HCEC 1CT (cell line): ENCODE data around the gene USP31.
"Not testable (repeated sequence)": the region's sequence is repeated elsewhere in the genome, so short reads cannot be mapped to it uniquely, and the experiment has no call there.

Experiments used
- DNase-seq: peaks from one replicate; pipeline ENCODE4 v3.0.0-alpha.2; 2017

The USP31 gene

DNA sequence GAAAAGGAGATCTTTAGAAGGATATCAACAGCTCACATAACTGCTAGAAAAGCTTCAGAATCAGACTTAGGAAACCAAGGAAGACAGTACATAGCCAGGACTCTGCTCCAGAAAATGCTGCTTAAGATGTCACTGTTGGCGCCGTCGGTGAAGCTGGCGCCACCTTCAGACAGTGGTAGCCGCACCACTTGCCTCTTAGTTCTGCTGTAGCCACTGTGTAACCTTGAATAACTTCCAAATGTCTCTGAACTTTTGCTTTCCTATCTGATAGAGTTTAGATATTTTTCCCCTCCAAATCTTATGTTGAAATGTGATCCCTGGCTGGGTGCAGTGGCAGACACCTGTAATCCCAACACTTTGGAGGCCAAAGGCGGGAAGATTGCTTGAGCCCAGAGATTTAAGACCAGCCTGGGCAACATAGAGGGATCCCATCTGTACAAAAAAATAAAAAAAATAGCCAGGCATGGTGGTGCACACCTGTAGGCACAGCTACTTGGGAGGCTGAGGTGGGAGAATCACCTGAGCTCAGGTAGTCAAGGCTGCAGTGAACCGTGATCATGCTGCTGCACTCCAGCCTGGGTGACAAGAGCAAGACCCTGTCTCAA, 6.3 kb upstream of the USP31 start:
- DNase-seq, result peak; percentile 40

DNA sequence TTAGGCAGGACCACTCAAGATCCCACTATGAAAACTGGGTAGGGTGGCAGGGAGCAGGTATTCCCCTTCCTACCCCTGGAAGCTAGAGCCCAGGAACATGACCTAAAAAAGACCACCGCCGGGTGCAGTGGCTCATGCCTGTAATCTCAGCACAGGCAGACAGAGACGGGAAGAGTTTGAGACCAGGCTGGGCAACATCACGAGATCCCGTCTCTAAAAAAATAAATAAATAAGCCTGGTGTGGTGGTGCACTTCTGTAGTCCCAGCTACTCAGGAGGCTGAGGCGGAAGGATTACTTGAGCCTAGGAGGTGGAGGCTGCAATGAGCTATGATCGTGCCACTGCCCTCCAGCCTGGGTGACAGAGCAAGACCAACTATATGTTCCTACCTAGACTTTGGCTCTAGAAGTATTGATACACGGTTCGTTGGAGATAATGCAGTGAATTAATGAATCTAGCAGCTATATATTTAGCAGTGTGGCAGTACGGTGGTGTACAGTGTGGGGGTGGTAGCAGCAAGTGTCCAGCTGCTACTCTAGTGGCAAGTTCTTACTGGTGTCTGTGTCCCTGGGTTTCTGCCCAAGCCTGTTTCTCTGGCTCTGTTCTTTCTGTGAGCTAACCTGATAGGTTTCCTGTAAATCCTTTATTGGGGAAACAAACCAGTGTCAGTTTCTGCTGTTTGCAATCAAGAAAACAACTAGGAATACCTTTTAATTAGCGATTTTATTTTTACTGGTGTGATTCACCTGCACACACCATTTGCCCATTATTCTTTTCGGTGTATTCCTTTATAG, 3.3 kb upstream of the USP31 start:
- DNase-seq, result no peak

DNA sequence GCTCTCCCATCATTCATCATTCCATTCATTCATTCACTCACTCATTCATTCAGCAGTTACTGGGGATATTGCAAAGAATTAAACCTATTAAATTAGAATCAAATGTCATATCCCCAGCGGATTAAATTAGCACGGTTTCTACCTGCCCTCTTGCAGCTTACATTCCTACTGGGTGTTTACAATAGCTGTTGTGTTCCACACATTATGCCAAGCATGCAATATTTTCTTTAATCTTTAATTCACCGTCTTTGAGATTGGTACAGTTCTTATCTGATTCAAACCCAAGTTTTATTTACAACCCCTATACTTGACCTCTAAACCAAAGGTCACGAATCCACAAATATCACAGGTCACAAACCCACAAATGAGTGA, 727 bp upstream of the USP31 start:
- no peak for DNase-seq

DNA sequence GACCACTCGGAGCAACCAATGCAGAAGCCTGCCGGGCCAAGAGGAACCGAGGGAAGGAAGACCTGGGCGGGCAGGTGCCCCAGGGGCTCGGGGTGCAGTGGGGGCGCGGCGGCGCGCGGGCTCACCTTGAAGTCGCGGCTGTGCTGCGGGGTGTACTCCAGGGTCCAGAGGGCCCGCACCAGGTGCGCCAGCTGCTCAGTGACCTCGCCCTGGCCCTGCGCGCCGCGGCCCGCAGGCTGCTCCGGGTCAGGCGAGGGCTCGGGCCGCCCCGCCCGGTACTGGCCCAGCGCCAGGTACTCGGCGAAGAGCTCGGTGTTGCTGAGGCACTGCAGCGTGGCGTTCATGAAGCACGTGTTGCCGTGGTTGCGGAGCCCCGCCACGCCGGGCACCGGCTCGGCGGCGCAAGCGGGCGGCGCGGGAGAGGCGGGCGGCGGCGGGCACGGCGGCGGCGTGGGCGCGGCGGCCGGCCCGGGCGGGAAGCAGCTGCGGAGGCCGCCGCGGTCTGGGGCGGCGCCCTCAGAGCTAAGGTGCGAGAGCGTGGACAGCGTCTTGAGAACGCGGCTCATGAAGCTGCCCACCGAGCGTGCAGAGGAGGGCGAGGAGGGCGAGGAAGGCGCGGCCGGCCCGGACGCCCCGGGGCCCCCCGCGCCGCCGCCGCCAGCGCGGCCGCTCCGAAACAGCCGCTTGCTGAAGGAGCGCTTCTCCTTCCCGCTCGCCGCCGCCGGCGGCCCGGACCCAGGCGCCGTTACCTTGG, 562 bp downstream of the USP31 start:
- DNase-seq, result peak; percentile 53

DNA sequence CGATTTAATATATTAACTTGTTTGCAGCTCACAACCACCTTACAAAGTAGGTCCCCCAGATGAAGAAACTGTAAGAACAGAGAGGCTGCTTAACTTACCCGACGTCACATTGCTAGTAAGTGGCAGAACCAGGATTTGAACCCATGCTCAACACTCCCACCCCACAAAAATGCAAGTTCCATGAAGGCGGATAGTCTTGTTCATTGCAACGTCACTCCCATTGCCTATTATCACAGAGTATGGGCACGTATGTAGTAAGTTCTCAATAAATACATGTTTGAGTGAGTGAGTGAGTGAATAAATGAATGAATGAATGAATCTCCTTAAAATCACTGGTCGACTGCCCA, 1.1 kb downstream of the USP31 start:
- DNase-seq, result no peak

DNA sequence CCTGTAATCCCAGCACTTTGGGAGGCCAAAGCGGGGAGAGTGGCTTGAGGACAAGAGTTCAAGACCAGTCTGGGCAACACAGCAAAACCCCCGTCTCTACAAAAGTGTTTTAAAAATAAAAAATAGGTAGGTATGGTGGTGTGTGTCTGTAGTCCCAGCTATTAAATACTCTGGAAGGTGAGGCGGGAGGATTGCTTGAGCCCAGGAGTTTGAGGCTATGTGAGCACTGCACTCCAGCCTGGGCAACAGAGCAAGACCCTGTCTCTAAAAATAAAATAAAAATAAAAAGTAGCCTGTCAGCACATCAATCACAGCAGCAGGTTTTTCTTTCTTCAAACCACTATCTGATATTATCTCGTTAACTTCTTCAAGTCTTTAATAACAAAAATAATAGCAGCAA, 1.6 kb downstream of the USP31 start:
- DNase-seq, result no peak

DNA sequence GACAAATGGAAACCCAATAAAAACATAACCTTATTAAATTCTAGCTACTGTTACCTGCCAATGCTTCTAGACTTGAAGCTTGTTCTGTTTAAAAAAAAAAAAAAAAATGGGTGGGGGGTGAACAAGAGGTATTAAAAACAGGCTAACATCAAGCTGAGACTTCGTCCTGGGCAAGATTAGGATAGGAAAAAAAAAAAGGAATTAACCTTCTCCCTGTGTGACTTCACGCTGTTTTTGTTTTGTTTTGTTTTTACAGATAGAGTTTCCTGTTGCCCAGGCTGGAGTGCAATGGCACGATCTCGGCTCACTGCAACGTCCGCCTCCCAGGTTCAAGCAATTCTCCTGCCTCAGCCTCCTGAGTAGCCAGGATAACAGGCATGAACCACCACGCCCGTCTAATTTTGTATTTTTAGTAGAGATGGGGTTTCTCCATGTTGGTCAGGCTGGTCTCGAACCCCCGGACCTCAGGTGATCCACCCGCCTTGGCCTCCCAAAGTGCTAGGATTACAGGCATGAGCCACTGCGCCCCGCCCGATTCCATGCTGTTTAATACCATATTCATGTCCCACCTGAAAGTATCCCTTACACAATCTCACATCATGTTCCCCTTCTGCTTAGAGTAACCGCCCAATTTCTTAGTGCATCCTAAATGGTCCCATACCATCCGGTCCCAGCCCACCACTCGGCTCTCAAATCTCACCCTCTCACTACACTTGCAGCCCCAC, 2.2 kb downstream of the USP31 start:
- DNase-seq, result no peak

DNA sequence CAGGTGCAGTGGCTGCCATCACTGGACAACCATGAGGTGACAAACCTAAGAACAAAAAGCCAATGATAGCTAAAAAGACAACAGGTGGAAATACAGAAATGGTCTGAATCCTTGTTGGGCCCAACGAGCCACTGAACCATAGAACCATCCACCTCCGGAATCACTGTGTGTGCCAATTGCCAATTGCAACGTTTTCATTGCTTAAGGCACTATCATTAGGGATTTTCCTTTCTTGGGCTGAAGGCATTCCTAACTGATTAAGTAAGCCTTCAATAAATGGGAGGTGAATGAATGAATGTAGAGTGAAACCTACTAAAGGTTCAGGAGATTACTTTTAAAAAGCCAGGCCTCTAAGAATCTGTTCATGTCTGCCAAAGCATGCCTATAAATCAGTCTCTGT, 3.6 kb downstream of the USP31 start:
- peak; percentile 46 for DNase-seq

DNA sequence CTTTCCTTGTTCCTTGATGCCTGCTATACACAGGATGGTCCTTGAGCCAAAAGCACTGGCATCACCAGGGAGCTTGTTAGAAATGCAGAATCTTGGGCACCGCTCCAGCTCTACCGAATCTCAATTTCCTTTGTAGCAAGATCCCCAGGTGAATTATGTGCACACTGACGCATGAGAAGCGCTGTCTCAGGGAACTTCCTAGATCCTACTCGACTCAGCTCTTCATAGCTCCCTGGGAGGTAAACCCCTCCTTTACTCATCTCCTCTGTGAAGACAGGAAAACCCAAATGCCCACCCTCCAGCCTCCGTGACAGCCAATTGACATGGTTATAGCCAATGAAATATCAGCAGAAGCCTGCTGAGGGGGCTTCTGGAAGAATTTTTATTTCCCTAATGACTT, 4.1 kb downstream of the USP31 start:
- DNase-seq, result no peak

DNA sequence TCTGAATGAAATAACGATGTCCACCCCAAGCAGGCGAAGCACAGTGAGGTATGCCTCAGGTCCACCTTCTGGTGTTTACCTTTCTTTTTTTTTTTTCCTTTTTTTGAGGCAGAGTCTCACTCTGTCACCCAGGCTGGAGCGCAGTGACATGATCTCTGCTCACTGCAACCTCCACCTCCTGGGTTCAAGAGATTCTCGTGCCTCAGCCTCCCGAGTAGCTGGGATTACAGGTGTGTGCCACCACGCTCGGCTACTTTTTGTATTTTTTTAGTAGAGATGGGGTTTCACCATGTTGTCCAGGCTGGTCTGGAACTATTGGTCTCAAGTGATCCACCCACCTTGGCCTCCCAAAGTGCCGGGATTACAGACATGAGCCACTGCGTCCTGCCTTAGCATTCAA, 4.9 kb downstream of the USP31 start:
- DNase-seq, result not testable (repeated sequence)

DNA sequence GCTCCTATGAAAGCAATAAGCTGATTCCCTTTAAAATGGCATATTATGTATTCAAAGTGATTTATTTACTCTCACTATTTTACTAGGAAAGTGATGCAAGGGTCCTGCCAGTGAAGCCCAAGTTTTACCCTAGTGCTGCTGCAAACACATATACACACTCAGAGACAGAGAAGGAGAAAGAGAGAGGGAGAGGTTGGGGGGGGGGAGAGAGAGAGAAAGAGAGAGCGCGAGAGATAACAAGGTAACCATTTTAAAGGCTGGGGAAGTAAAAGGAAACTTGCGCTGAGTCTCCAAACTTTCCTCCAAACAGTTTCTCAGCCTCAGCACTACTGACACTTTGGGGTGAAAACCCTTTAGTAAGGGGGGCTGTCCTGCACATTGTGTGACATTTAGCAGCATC, 5.9 kb downstream of the USP31 start:
- DNase-seq, result no peak

DNA sequence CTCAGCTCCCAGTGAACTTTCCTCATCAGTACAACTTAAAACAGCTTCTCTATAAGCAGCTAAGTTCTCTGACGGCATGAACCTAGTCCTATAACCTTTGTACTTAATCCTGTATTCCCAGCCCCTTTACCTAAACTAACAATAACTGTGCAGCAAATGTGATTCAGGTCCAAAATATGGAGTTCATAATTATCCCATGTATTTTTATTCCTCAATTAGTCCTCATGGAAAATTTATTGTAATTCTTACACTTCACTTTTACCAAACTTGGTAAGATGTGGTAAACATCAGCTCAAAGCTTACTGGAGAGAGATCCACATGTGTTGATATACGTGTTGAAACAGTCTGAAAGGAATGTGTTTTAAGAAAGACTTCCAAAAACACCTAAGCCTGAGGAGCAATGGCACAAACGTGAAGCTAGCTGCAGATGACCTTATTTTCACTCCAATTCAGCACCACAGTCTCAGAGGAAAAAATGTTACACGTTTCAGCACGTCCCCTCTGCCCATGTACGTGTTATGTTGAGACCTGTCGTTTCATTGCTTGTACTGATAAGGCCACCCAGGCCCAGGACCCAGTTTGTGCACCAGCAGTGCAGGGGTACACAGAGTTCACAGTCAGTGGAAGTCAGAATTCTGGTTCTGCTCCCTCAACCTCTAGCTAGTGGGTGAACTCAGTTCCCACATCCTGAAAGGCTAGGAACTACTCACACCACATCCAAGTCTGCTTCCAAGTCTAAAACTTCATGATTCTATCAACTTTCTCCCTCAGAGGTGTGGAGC, 7.1 kb downstream of the USP31 start:
- no peak for DNase-seq

DNA sequence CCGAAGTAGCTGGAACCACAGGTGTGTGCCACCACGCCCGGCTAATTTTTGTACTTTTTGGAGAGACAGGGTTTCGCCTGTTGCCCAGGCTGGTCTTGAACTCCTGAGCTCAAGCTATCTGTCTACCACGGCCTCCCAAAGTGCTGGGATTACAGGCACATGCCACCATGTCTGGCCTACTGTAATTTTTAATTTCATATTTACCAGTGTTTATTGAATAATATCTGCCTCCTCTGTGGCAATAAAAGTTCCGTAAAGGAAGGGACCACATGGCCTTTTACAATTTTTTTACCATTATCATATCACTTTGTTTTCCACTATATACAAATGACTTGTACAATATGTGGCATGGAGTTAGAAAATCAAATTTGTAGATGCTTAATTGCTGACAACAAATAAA, 7.8 kb downstream of the USP31 start:
- DNase-seq, result no peak

DNA sequence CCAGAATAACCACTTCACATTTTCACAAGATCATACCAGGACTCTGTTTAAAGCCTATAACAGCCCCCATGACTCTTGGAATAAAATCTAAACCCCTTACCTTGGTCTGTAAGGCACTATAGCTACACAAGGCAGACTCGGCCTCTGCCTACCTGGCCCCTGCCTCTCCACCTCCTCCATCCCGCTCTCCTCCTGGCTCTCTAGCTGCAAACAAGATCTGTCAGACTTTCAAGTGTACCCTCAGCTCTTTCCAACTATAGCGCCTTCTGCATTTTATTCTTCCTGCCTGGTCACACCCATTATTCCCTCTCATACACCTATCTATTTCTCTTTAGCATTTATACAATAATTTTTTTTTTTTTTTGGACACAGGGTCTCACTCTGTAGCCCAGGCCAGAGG, 8.2 kb downstream of the USP31 start:
- DNase-seq, result no peak

DNA sequence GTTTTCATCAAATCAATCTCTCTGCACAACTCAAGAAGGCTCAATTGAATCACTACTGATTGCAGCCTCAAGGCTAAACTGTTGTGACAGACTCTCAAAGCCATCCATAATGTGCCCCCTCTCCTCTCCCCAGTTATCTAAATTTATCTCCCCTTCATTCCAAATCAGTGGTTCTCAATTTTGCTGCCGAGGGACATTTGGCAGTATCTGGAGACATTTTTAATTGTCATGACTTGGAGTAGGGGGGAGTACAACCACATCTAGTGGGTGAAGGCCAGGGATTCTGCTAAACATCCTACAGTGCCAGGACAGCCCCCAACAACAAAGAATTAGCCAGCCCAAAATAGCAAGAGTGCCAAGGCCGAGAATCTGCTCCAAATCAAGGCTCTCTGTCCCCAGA, 9.1 kb downstream of the USP31 start:
- DNase-seq, result no peak

DNA sequence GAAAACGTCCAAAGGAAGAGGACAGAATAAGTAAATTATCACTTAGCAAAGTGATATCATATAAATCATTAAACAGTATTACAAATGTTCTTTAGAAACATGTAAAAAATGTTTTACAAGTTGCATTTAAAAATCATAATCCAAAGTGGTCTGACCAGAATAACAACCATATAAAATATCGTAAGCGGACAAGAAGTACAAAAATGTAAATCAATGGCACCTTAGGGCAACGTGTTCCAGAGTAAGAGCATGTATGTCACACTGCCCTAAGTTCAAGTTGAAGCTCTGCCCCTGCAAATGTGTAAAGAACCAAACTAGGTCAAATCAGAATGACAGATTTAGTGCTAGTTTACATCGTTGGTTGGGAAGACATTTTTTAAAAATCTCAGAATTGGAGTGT, 11.4 kb downstream of the USP31 start:
- DNase-seq, result no peak

DNA sequence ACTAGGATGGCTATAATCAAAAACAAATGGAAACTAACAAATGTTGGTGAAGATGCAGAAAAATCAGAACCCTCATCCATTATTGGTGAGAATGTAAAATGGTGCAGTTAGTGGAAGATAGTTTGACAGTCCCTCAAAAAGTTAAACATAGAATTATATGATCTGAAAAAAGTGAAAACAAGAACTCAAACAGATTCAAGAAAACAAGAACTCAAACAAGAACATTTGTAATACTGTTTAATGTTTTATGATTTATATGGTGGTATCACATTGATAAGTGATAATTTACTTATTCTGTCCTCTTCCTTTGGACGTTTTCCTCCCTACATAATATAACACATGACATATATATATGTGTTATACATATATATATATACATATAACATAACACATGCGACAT, 12.0 kb downstream of the USP31 start:
- no peak for DNase-seq

DNA sequence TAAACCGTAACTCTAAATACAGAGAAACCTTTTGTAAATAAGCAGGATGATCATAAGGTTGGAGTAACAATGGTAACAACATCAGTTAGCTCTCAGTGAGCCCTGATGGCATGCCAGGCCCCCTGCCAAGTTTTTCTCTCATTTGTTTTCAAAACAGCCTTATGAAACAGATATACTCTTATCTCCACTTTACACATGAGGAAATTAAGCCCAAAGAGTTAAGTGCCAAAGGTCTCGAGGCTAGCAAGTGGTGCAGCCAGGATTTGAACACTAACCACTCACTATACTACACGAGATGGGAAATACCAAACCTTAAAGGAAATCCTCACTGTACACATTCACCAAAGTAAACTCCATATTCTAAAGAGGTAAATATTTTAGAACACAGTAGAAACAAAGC, 15.0 kb downstream of the USP31 start:
- no peak for DNase-seq

DNA sequence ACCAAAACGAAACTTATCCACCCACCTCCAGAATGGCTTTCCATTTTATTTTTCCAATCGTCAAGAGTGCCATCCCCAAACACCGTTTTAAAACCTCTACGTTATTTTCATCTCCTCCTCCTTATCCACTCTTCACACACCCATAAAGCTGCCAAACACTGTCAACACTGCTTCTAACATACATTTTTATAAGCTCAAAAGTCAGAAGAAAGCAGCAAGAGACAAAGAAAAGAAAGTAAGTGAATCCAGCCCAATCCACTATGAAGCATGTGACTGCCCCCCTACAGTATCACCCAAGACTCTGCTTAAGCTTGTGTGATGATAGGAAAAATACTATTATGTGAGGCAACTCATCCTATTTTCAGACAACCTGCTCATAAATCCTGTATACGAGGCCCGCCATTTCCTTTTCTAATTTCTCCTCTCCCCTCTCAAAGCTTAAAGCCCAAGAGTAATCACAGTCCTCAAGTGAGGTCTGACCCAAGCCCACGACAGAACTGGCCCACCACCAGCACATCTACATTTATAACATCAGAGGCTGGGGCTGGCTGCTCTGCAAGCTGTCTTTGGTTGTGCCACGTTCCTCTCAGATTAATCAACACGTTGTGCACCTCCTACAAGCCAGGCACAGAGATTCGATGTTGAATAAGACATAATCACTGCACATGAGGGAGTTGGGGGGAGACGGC, 16.3 kb downstream of the USP31 start:
- DNase-seq, result peak; percentile 53

DNA sequence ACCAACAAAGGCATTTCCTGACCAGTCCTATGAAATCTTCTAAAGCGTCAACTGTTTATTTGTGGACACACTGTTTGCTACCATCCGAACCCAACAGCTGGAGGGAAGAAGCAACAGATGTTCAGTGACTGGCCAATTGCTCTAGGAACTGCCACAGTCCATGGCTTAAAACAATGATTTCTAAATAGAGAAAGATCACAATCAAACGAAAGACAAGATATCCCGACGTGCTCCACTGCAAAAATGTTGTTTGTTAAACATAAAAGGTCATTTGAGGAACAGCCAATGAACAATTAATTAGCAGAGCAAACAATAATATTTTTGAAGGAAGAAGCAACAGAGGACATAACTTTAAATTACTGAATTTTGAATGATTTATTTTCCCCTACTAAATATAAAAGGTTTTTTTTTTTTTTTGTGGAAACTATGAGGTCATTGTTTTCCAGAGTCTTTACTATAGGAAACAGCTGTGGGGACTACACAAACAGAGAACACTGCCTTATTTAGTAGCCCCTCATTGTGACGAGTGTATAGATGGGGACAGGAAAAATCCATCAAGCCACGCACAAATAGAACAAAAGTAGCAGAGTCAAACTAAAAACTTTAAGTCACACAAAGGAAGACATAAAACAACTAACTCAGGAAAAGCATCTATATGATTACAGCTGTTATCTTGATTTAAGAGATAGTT, 17.2 kb downstream of the USP31 start:
- DNase-seq, result peak; percentile 47

DNA sequence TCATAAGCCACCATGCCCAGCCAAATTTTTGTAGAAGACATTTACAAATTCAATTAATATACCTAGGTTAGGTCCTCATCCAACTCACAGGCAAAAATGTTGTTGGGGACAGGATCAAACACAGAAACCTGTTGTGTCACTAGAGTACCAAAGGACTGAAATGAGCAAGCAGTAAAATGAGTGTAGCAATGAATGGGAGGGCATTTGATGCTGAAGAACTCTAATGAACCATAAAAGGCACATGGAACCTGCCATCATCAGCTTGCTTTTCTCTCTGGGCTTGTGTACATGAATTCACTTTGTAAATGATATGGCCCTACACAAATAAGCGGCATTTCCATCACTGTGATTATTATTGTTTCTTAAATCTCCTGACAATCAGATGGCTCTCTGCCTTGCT, 17.8 kb downstream of the USP31 start:
- DNase-seq, result no peak

DNA sequence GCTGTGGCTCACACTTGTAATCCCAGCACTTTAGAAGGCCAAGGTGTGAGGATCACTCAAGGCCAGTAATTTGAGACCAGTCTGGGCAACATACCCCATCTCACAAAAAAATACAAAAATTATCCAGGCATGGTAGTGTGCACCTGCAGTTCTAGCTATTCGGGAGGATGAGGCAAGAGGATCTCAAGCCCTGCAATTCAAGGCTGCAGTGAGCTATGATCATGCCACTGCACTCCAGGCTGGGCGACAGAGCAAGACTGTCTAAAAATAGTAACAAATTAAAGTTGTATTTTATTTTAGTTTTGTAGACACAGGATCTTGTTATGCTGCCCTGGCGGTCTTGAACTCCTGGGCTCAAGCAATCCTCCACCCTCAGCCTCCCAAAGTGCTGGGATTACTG, 18.2 kb downstream of the USP31 start:
- DNase-seq, result no peak
